Progenitor cell of endocrine pancreas (in vitro differentiated cells): ENCODE results near the gene KRT1. TPM values are rescaled to one million over a fixed set of nuclear protein-coding genes. Genes with fewer than 3 reads are reported as not detected.

ENCODE experiments used
- DNase-seq: peaks from one replicate; pipeline ENCODE4 v3.0.0; 2021; ENCODE audit warnings: low spot score; ENCODE audit not compliant: unreplicated experiment
- H3K27ac Mint-ChIP-seq: 2 replicates; pipeline ENCODE4 v1.8.0; 2021; ENCODE audit warnings: mild to moderate bottlenecking, moderate library complexity, mixed read lengths
- H3K27me3 Mint-ChIP-seq: 2 replicates; pipeline ENCODE4 v1.8.0; 2021; ENCODE audit warnings: mixed read lengths
- H3K36me3 Mint-ChIP-seq: 2 replicates; pipeline ENCODE4 v1.8.0; 2022; ENCODE audit warnings: mixed read lengths; ENCODE audit not compliant: insufficient read depth
- H3K4me1 Mint-ChIP-seq: 2 replicates; pipeline ENCODE4 v1.8.0; 2021; ENCODE audit warnings: low read depth, mixed read lengths
- H3K4me3 Mint-ChIP-seq: 2 replicates; pipeline ENCODE4 v1.8.0; 2021; ENCODE audit warnings: low read depth, mild to moderate bottlenecking, moderate library complexity, mixed read lengths
- H3K9me3 Mint-ChIP-seq: 2 replicates; pipeline ENCODE4 v1.8.0; 2021; ENCODE audit warnings: low read depth, mixed read lengths
- CTCF ChIP-seq: fragments of 200-600 bp; sonication (generic); IDR thresholded peaks from one replicate; pipeline ENCODE4 v1.5.0; 2021; ENCODE audit warnings: antibody characterized with exemption, mild to moderate bottlenecking; ENCODE audit not compliant: unreplicated experiment
- total RNA-seq: library from RNA; stranded (reverse); gene quantifications from 2 replicates; pipeline ENCODE4 v1.2.1, GENCODE V29; 2021

The KRT1 gene
- total RNA-seq, 1 donor from 2014 or later = not detected

DNA sequence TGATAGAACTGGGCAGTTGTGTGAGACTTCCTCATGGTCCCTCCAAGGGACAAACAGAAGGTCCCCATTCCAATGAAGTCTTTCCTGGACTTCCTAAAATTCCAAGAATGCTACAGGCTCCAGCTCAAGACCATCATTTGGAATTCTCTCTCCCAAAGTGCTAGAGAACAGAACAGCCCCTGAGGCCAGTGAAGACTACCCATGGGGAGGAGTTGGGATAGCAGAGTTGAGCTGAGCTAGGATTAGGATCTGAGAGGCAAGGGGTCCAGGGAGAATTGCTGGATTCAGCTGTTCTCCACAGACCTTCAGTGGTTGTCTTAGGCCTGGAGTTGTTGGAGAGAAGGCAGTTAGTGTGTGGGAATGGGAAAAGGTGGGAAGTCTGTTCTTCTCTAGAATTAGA lies 10.8 kb downstream of the KRT1 start:
- H3K4me1 Mint-ChIP-seq = no peaks in the 10 kb centered on the region
- H3K27ac Mint-ChIP-seq = no peak overlapping the region

GRCh38 chr12:52667931-52668330 lies 12.3 kb downstream of the KRT1 start:
- Mint-ChIP-seq H3K4me3 (no peak overlapping the region), H3K36me3 (no peaks in the 10 kb centered on the region), H3K4me1 (no peaks in the 10 kb centered on the region), H3K27me3 (peaks cover 42% of the 10 kb centered on the region), H3K27ac (peak overlapping the region; percentile 51), H3K9me3 (no peaks in the 10 kb centered on the region)
- TF ChIP-seq CTCF = no peak
- DNase-seq = no peak

More for the DNA sequence above, 10.8 kb downstream of the KRT1 start:
- H3K9me3 Mint-ChIP-seq = no peaks in the 10 kb centered on the region
- H3K36me3 Mint-ChIP-seq = no peaks in the 10 kb centered on the region
- no peak for DNase-seq
- H3K27me3 Mint-ChIP-seq = peaks cover 43% of the 10 kb centered on the region
- H3K4me3 Mint-ChIP-seq = no peak overlapping the region
- TF ChIP-seq CTCF = no peak

GRCh38 chr12:52667509-52667908 lies 12.7 kb downstream of the KRT1 start:
- DNase-seq = no peak
- no peak overlapping the region for H3K27ac Mint-ChIP-seq
- H3K27me3 Mint-ChIP-seq = peaks cover 44% of the 10 kb centered on the region
- no peak overlapping the region for H3K4me3 Mint-ChIP-seq
- H3K4me1 Mint-ChIP-seq = no peaks in the 10 kb centered on the region
- TF ChIP-seq CTCF = peak; percentile 21
- no peaks in the 10 kb centered on the region for H3K36me3 Mint-ChIP-seq
- H3K9me3 Mint-ChIP-seq = no peaks in the 10 kb centered on the region

DNA sequence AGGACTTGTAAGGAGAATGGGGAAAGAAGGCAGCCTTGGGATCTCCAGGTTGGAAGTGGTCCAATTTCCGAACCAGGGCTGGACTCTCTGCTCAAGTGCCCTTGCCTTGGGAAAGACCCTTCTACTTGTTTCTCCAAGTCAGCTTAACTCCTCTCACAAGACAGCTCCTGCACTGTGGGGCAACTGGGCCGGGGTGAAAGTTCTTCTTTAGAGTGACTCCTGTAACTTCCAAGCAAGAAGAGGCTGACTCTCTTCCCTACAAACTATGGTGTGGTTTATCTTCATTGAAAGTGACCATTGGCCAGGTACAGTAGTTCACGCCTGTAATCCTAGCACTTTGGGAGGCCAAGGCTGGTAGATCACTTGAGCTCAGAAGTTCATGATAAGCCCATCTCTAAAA lies 13.7 kb downstream of the KRT1 start:
- no peaks in the 10 kb centered on the region for H3K36me3 Mint-ChIP-seq
- no peaks in the 10 kb centered on the region for H3K4me1 Mint-ChIP-seq
- no peak for DNase-seq
- H3K27ac Mint-ChIP-seq = no peak overlapping the region
- no peak for TF ChIP-seq CTCF
- no peaks in the 10 kb centered on the region for H3K9me3 Mint-ChIP-seq
- no peak overlapping the region for H3K4me3 Mint-ChIP-seq
- peaks cover 47% of the 10 kb centered on the region for H3K27me3 Mint-ChIP-seq

- no peaks in the 10 kb centered on the region for H3K36me3 Mint-ChIP-seq
- no peak overlapping the region for H3K27ac Mint-ChIP-seq
- no peaks in the 10 kb centered on the region for H3K4me1 Mint-ChIP-seq
- no peaks in the 10 kb centered on the region for H3K9me3 Mint-ChIP-seq
- DNase-seq = no peak
- no peak for TF ChIP-seq CTCF
- H3K4me3 Mint-ChIP-seq = no peak overlapping the region
- H3K27me3 Mint-ChIP-seq = peaks cover 54% of the 10 kb centered on the region
These were observed 16.8 kb downstream of the KRT1 start for GRCh38 chr12:52663420-52663819.

- no peak for TF ChIP-seq CTCF
- Mint-ChIP-seq H3K36me3 (no peaks in the 10 kb centered on the region), H3K9me3 (no peaks in the 10 kb centered on the region), H3K4me3 (no peak overlapping the region), H3K27ac (no peak overlapping the region), H3K27me3 (peaks cover 54% of the 10 kb centered on the region), H3K4me1 (no peaks in the 10 kb centered on the region)
- no peak for DNase-seq
These were observed 17.3 kb downstream of the KRT1 start for GRCh38 chr12:52662918-52663229.
